SK-N-SH (cell line): ENCODE results near the gene SCARF2. TPM values are rescaled to one million over a fixed set of nuclear protein-coding genes. Genes with fewer than 3 reads are reported as not detected.

Experiments
- CTCF ChIA-PET: fragments of 300-600, 350-600 bp; formaldehyde crosslinking; extraction: SDS; loops from one replicate; lab custom pipeline; 2021; lab: Yijun Ruan, JAX
- POLR2A ChIA-PET: fragments of 350-600 bp; sonication (Branson Sonifier 250); formaldehyde crosslinking; extraction: SDS; loops from one replicate; lab custom pipeline; 2020; ENCODE audit warnings: antibody characterized with exemption, inconsistent platforms; lab: Yijun Ruan, JAX
- DNase-seq: peaks from one replicate; pipeline ENCODE4 v3.0.0; 2012
- H2AFZ ChIP-seq: fragments of 200-600 bp; sonication (generic); 2 replicates; pipeline ENCODE4 v1.8.1; 2016; ENCODE audit warnings: antibody characterized with exemption, mild to moderate bottlenecking, low read depth
- H3F3A ChIP-seq: fragments of 200-600 bp; sonication (generic); replicated peaks from 2 replicates; pipeline ENCODE3; 2016; ENCODE audit warnings: antibody characterized with exemption, mild to moderate bottlenecking; ENCODE audit not compliant: insufficient read depth
- H3K27ac ChIP-seq, 2 experiments: fragments of 200-500 bp in 1 of 2; fragments of 200-600 bp in 1 of 2; sonication (Bioruptor generic) in 1 of 2; sonication (generic), shearing (Covaris generic) in 1 of 2; 2 replicates each; pipeline versions ENCODE4 v1.5.1 to v1.6.1; 2014 to 2016; ENCODE audit warnings: low read depth in 2 of 2, inconsistent platforms in 1 of 2, low read length in 1 of 2, mild to moderate bottlenecking in 1 of 2, mixed read lengths in 1 of 2
- H3K27me3 ChIP-seq: fragments of 200-600 bp; sonication (generic), shearing (Covaris generic); 2 replicates; pipeline ENCODE4 v1.6.1; 2016; ENCODE audit warnings: mixed run types; ENCODE audit not compliant: insufficient read depth
- H3K36me3 ChIP-seq, 2 experiments: fragments of 200-500 bp in 1 of 2; fragments of 200-600 bp in 1 of 2; sonication (Bioruptor generic) in 1 of 2; sonication (generic) in 1 of 2; replicated peaks in 1 of 2; 2 replicates each; pipeline versions ENCODE3 to v1.5.1; 2014 to 2016; ENCODE audit warnings: low read length in 1 of 2, mild to moderate bottlenecking in 1 of 2; ENCODE audit not compliant: insufficient read depth in 2 of 2, control insufficient read depth in 1 of 2
- H3K4me1 ChIP-seq, 2 experiments: fragments of 200-500 bp in 1 of 2; fragments of 200-600 bp in 1 of 2; sonication (Bioruptor generic) in 1 of 2; sonication (generic), shearing (Covaris generic) in 1 of 2; 2 replicates each; pipeline versions ENCODE4 v1.5.1 to v1.6.1; 2014 to 2016; ENCODE audit warnings: low read depth in 1 of 2, low read length in 1 of 2, mixed run types in 1 of 2; ENCODE audit not compliant: insufficient read depth in 2 of 2, control insufficient read depth in 1 of 2
- H3K4me2 ChIP-seq: fragments of 200-600 bp; sonication (generic), shearing (Covaris generic); 2 replicates; pipeline ENCODE4 v1.6.1; 2017; ENCODE audit warnings: mixed run types
- H3K4me3 ChIP-seq, 2 experiments: fragments of 200-500 bp in 1 of 2; fragments of 200-600 bp in 1 of 2; sonication (Bioruptor generic) in 1 of 2; sonication (generic), shearing (Covaris generic) in 1 of 2; 2 replicates each; pipeline versions ENCODE4 v1.5.1 to v1.8.1; 2014 to 2016; ENCODE audit warnings: low read depth in 2 of 2, inconsistent platforms in 1 of 2, low read length in 1 of 2, mild to moderate bottlenecking in 1 of 2, mixed read lengths in 1 of 2, moderate library complexity in 1 of 2
- H3K79me2 ChIP-seq: fragments of 200-600 bp; sonication (generic); 2 replicates; pipeline ENCODE4 v1.8.1; 2017; ENCODE audit warnings: mild to moderate bottlenecking; ENCODE audit not compliant: insufficient read depth
- H3K9ac ChIP-seq: fragments of 200-600 bp; sonication (generic); 2 replicates; pipeline ENCODE4 v1.6.1; 2017; ENCODE audit warnings: mixed run types
- H3K9me2 ChIP-seq: fragments of 200-600 bp; sonication (generic); 2 replicates; pipeline ENCODE4 v1.6.1; 2017; ENCODE audit warnings: mixed run types
- H3K9me3 ChIP-seq: fragments of 200-600 bp; sonication (generic); 2 replicates; pipeline ENCODE4 v1.6.1; 2017; ENCODE audit warnings: mixed run types, mild to moderate bottlenecking, moderate library complexity
- H4K20me1 ChIP-seq: fragments of 200-600 bp; sonication (generic); 2 replicates; pipeline ENCODE4 v1.6.1; 2017; ENCODE audit warnings: mild to moderate bottlenecking, mixed run types; ENCODE audit not compliant: insufficient read depth
- CHD2 ChIP-seq: fragments of 150-350 bp; IDR thresholded peaks from 2 replicates; pipeline ENCODE4 v1.6.1; 2018; ENCODE audit warnings: low read length; ENCODE audit not compliant: partially characterized antibody
- EZH2phosphoT487 ChIP-seq: fragments of 200-600 bp; sonication (generic); IDR thresholded peaks from 2 replicates; pipeline ENCODE4 v1.6.1; 2017; ENCODE audit warnings: low read depth, mixed run types, mild to moderate bottlenecking, antibody characterized with exemption, moderate library complexity, borderline replicate concordance
- FOSL2 ChIP-seq: IDR thresholded peaks from 2 replicates; pipeline ENCODE4 v1.4.0; 2012; ENCODE audit warnings: low read depth, mild to moderate bottlenecking, moderate library complexity, borderline replicate concordance
- GABPA ChIP-seq: IDR thresholded peaks from 2 replicates; pipeline ENCODE4 v1.4.0; 2012; ENCODE audit warnings: low read depth, mild to moderate bottlenecking
- GATA2 ChIP-seq: sonication (generic); formaldehyde crosslinking; IDR thresholded peaks from 2 replicates; pipeline ENCODE4 v1.5.0; 2020; ENCODE audit warnings: mild to moderate bottlenecking, missing genetic modification reagents
- JUND ChIP-seq: IDR thresholded peaks from 2 replicates; pipeline ENCODE4 v1.4.0; 2012
- MEF2A ChIP-seq: IDR thresholded peaks from 2 replicates; pipeline ENCODE4 v1.4.0; 2012; ENCODE audit warnings: low read depth, borderline replicate concordance
- MXI1 ChIP-seq: IDR thresholded peaks from 2 replicates; pipeline ENCODE4 v1.6.1; 2012; ENCODE audit warnings: mild to moderate bottlenecking, low read depth, low read length, improper control_type of control experiment
- NFIC ChIP-seq: IDR thresholded peaks from 2 replicates; pipeline ENCODE4 v1.4.0; 2012; ENCODE audit warnings: borderline replicate concordance
- NRF1 ChIP-seq: IDR thresholded peaks from 2 replicates; pipeline ENCODE4 v1.6.1; 2012; ENCODE audit warnings: low read depth, mild to moderate bottlenecking, low read length
- POLR2AphosphoS5 ChIP-seq: IDR thresholded peaks from 2 replicates; pipeline ENCODE4 v1.6.1; 2012; ENCODE audit warnings: low read depth, low read length
- RAD21 ChIP-seq: IDR thresholded peaks from 2 replicates; pipeline ENCODE4 v1.6.1; 2012; ENCODE audit warnings: mild to moderate bottlenecking, low read length
- SIN3A ChIP-seq: IDR thresholded peaks from 2 replicates; pipeline ENCODE4 v1.6.1; 2012; ENCODE audit warnings: low read depth, mild to moderate bottlenecking, low read length, moderate library complexity, borderline replicate concordance
- TAF1 ChIP-seq: IDR thresholded peaks from 2 replicates; pipeline ENCODE4 v1.6.1; 2012; ENCODE audit warnings: low read depth, mild to moderate bottlenecking, low read length, moderate library complexity, borderline replicate concordance
- TEAD4 ChIP-seq: IDR thresholded peaks from 2 replicates; pipeline ENCODE4 v1.4.0; 2012; ENCODE audit warnings: mild to moderate bottlenecking, borderline replicate concordance; ENCODE audit not compliant: insufficient read depth
- WGBS: methylation state at CpG from one replicate; pipeline ENCODE4 v1.1.6; 2017; ENCODE audit warnings: low lambda C conversion rate; 5-methylcytosine and 5-hydroxymethylcytosine counted together
- polyA plus RNA-seq, 3 experiments: library from polyadenylated mRNA; depleted of rRNA; stranded (reverse); fragments of >200 nt; gene quantifications; 2 replicates each; pipeline ENCODE4 v1.2.3, GENCODE V29; 2012
- TF ChIP-seq, protein P1 (sequence below): IDR thresholded peaks from 2 replicates; pipeline ENCODE4 v1.4.0; 2012; ENCODE audit warnings: low read depth
- TF ChIP-seq, protein P2 (sequence below): fragments of 150-350 bp; IDR thresholded peaks from 2 replicates; pipeline ENCODE4 v1.6.1; 2016; ENCODE audit warnings: mild to moderate bottlenecking, low read depth, low read length
- TF ChIP-seq, protein P3 (sequence below): IDR thresholded peaks from 2 replicates; pipeline ENCODE4; 2012
- TF ChIP-seq, protein P4 (sequence below): fragments of 200-600 bp; sonication (generic); IDR thresholded peaks from 2 replicates; pipeline ENCODE4 v1.6.1; 2017; ENCODE audit warnings: antibody characterized with exemption, mild to moderate bottlenecking, moderate library complexity
- TF ChIP-seq, protein P5 (sequence below): fragments of 150-350 bp; IDR thresholded peaks from 2 replicates; pipeline ENCODE4 v1.6.1; 2017; ENCODE audit warnings: antibody characterized with exemption, low read length, low read depth, borderline replicate concordance

The SCARF2 gene
- polyA plus RNA-seq, 1 of the 3 experiments (the other 2 are of a cell fraction), result 49.0 TPM

DNA sequence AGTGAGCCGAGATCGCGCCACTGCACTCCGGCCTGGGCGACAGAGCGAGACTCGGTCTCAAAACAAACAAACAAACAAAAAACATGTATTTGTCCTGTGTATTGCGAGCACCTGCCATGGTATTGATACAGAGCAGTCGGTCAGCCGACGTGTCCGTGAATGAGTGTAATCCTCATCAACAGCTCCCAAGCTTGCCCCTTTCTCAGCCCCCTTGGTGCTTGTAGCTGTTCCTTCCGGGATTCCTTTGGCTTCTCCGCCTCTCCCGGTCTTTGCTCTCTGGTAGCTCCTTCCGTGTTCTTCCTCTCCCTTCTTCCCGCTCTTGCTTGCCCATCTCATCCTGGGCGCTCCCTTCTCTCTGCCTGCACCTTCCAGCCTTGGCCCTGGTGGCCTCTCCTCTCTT lies 32.7 kb downstream of the SCARF2 start:
- POLR2A ChIA-PET, result no interaction called here
- no peak overlapping the region for H3K4me3 ChIP-seq
- TF ChIP-seq GATA2 (CRISPR knock-in tag) (no peak), TAF1 (no peak), TEAD4 (no peak), NRF1 (no peak), CHD2 (no peak), NFIC (no peak), SIN3A (no peak), GABPA (no peak), FOSL2 (no peak)
- TF ChIP-seq, protein P1, sequence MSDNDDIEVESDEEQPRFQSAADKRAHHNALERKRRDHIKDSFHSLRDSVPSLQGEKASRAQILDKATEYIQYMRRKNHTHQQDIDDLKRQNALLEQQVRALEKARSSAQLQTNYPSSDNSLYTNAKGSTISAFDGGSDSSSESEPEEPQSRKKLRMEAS, result no peak
- TF ChIP-seq, protein P2, sequence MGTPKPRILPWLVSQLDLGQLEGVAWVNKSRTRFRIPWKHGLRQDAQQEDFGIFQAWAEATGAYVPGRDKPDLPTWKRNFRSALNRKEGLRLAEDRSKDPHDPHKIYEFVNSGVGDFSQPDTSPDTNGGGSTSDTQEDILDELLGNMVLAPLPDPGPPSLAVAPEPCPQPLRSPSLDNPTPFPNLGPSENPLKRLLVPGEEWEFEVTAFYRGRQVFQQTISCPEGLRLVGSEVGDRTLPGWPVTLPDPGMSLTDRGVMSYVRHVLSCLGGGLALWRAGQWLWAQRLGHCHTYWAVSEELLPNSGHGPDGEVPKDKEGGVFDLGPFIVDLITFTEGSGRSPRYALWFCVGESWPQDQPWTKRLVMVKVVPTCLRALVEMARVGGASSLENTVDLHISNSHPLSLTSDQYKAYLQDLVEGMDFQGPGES, result no peak
- TF ChIP-seq, protein P3, sequence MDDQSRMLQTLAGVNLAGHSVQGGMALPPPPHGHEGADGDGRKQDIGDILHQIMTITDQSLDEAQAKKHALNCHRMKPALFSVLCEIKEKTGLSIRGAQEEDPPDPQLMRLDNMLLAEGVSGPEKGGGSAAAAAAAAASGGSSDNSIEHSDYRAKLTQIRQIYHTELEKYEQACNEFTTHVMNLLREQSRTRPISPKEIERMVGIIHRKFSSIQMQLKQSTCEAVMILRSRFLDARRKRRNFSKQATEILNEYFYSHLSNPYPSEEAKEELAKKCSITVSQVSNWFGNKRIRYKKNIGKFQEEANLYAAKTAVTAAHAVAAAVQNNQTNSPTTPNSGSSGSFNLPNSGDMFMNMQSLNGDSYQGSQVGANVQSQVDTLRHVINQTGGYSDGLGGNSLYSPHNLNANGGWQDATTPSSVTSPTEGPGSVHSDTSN, result no peak
- TF ChIP-seq, protein P4, sequence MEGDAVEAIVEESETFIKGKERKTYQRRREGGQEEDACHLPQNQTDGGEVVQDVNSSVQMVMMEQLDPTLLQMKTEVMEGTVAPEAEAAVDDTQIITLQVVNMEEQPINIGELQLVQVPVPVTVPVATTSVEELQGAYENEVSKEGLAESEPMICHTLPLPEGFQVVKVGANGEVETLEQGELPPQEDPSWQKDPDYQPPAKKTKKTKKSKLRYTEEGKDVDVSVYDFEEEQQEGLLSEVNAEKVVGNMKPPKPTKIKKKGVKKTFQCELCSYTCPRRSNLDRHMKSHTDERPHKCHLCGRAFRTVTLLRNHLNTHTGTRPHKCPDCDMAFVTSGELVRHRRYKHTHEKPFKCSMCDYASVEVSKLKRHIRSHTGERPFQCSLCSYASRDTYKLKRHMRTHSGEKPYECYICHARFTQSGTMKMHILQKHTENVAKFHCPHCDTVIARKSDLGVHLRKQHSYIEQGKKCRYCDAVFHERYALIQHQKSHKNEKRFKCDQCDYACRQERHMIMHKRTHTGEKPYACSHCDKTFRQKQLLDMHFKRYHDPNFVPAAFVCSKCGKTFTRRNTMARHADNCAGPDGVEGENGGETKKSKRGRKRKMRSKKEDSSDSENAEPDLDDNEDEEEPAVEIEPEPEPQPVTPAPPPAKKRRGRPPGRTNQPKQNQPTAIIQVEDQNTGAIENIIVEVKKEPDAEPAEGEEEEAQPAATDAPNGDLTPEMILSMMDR, result no peak
- TF ChIP-seq, all 33 proteins: peak for 0
- no peak for DNase-seq
- no peak overlapping the region for H3K27ac ChIP-seq
- H3K36me3 ChIP-seq, result peaks cover 0 to 46% of the 10 kb centered on the region in 2 experiments
- no peaks in the 10 kb centered on the region for H4K20me1 ChIP-seq
- no peak overlapping the region for H3K9ac ChIP-seq
- no peaks in the 10 kb centered on the region for H3F3A ChIP-seq
- H2AFZ ChIP-seq, result no peak overlapping the region
- 98% methylated on average over 16 of the region's 18 CpGs for WGBS
- CTCF ChIA-PET, result interaction anchor here (2.6 to 2.7 kb wide), 2 partner anchors 13 to 52 kb away, joined by 10 to 16 read pairs; no protein-coding TSS in a partner anchor
- H3K79me2 ChIP-seq, result peaks cover 6% of the 10 kb centered on the region; the same call in 1 of the 2 replicates
- H3K4me1 ChIP-seq, result no peaks in the 10 kb centered on the region
- no peaks in the 10 kb centered on the region for H3K27me3 ChIP-seq
- no peaks in the 10 kb centered on the region for H3K9me3 ChIP-seq
- no peaks in the 10 kb centered on the region for H3K9me2 ChIP-seq
- H3K4me2 ChIP-seq, result no peak overlapping the region

DNA sequence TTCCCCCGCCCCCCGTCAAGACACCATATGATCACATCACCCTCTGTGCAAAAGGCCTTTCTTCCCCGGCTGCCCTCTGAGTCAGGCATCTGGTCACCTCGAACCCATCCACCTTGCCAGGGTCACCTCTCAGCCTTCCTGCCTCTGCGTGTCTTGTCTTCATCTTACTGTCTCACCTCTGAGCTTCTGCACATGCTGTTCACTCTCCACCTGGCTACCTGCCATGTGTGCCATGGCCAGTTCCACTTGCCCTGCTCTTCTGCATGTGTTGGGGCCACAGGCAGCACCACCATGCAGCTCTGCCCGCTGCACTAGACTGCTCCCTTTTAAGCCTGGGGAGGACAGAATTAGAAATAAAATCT lies 33.9 kb downstream of the SCARF2 start:
- no peaks in the 10 kb centered on the region for H3K4me1 ChIP-seq
- H3K4me2 ChIP-seq, result no peak overlapping the region
- no peak overlapping the region for H2AFZ ChIP-seq
- 100% methylated on average over 6 of the region's 6 CpGs for WGBS
- no peak overlapping the region for H3K9ac ChIP-seq
- no peaks in the 10 kb centered on the region for H4K20me1 ChIP-seq
- CTCF ChIA-PET, result interaction anchor here (0.6 to 2.7 kb wide), 4 partner anchors 14 to 119 kb away, joined by 3 to 16 read pairs (median 6); no protein-coding TSS in a partner anchor
- no peak overlapping the region for H3K27ac ChIP-seq
- no peaks in the 10 kb centered on the region for H3K9me2 ChIP-seq
- H3K27me3 ChIP-seq, result no peaks in the 10 kb centered on the region
- no peak for TF ChIP-seq EZH2phosphoT487
- no peak for TF ChIP-seq RAD21
- TF ChIP-seq, protein P1, result no peak
- no peak for TF ChIP-seq GATA2 (CRISPR knock-in tag)
- no peak for TF ChIP-seq MXI1
- TF ChIP-seq MEF2A, result no peak
- TF ChIP-seq POLR2AphosphoS5, result no peak
- TF ChIP-seq, protein P2, result no peak
- TF ChIP-seq JUND, result no peak
- no peak for TF ChIP-seq NRF1
- TF ChIP-seq, protein P5, sequence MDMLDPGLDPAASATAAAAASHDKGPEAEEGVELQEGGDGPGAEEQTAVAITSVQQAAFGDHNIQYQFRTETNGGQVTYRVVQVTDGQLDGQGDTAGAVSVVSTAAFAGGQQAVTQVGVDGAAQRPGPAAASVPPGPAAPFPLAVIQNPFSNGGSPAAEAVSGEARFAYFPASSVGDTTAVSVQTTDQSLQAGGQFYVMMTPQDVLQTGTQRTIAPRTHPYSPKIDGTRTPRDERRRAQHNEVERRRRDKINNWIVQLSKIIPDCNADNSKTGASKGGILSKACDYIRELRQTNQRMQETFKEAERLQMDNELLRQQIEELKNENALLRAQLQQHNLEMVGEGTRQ, result no peak
- TF ChIP-seq, all 33 proteins: peak for 0
- POLR2A ChIA-PET, result no interaction called here
- peaks cover 17% of the 10 kb centered on the region; the same call in 1 of the 2 replicates for H3K79me2 ChIP-seq
- H3K4me3 ChIP-seq, result no peak overlapping the region
- no peak for DNase-seq
- H3K36me3 ChIP-seq, result peaks cover 0 to 46% of the 10 kb centered on the region in 2 experiments
- no peaks in the 10 kb centered on the region for H3F3A ChIP-seq
- no peaks in the 10 kb centered on the region for H3K9me3 ChIP-seq
